Neural cell (in vitro differentiated cells): ENCODE results near the gene IL18R1.

Experiments
- EP300 ChIP-seq: fragments of 450-650 bp; conservative IDR thresholded peaks from 2 replicates; pipeline ENCODE4 v1.6.1; 2014; ENCODE audit warnings: antibody characterized with exemption, mild to moderate bottlenecking, moderate library complexity; ENCODE audit not compliant: poor library complexity, severe bottlenecking
- EZH2 ChIP-seq: fragments of 200-600, 300-800 bp; shearing (Covaris generic), sonication (generic); IDR thresholded peaks from 2 replicates; pipeline ENCODE4 v1.6.1; 2014; ENCODE audit warnings: antibody characterized with exemption, low read length, borderline replicate concordance, mild to moderate bottlenecking; ENCODE audit not compliant: insufficient read depth, poor library complexity, severe bottlenecking
- MXI1 ChIP-seq: fragments of 450-650 bp; conservative IDR thresholded peaks from 2 replicates; pipeline ENCODE4 v1.6.1; 2014; ENCODE audit warnings: antibody characterized with exemption, mild to moderate bottlenecking; ENCODE audit not compliant: poor library complexity, severe bottlenecking
- POLR2AphosphoS5 ChIP-seq: IDR thresholded peaks from 2 replicates; pipeline ENCODE4 v1.6.1; 2012
- RAD21 ChIP-seq: fragments of 450-650 bp; conservative IDR thresholded peaks from 2 replicates; pipeline ENCODE4 v1.6.1; 2014; ENCODE audit warnings: antibody characterized with exemption, mild to moderate bottlenecking, moderate library complexity
- TAF1 ChIP-seq: IDR thresholded peaks from 2 replicates; pipeline ENCODE4 v1.6.1; 2012; ENCODE audit warnings: low read depth
- TF ChIP-seq, protein P1 (sequence below): IDR thresholded peaks from 2 replicates; pipeline ENCODE4 v1.6.1; 2012; ENCODE audit warnings: borderline replicate concordance
- TF ChIP-seq, protein P2 (sequence below): fragments of 450-650 bp; IDR thresholded peaks from 2 replicates; pipeline ENCODE4 v1.5.1; 2014; ENCODE audit warnings: antibody characterized with exemption, mild to moderate bottlenecking, moderate library complexity; ENCODE audit not compliant: poor library complexity, severe bottlenecking

DNA sequence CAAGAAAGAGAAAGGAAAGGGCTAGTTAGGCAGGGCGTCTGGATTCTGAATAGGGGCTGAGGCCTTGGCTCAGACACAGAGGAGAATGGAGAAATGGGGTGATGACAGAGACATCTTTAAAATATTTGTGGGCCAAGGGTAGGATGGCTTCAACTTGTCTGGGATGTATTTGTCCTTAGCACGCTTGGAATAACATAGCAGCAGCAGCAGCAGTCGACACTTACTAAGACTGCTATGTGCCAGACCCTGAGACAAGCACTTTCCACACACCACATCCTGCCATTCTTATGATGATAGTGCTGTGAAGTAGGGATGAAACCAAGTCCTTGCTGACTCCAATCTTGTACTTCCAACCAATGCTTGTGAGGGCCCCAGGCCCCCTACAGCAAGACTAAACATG, 41.6 kb upstream of the IL18R1 start:
- TF ChIP-seq, protein P1, sequence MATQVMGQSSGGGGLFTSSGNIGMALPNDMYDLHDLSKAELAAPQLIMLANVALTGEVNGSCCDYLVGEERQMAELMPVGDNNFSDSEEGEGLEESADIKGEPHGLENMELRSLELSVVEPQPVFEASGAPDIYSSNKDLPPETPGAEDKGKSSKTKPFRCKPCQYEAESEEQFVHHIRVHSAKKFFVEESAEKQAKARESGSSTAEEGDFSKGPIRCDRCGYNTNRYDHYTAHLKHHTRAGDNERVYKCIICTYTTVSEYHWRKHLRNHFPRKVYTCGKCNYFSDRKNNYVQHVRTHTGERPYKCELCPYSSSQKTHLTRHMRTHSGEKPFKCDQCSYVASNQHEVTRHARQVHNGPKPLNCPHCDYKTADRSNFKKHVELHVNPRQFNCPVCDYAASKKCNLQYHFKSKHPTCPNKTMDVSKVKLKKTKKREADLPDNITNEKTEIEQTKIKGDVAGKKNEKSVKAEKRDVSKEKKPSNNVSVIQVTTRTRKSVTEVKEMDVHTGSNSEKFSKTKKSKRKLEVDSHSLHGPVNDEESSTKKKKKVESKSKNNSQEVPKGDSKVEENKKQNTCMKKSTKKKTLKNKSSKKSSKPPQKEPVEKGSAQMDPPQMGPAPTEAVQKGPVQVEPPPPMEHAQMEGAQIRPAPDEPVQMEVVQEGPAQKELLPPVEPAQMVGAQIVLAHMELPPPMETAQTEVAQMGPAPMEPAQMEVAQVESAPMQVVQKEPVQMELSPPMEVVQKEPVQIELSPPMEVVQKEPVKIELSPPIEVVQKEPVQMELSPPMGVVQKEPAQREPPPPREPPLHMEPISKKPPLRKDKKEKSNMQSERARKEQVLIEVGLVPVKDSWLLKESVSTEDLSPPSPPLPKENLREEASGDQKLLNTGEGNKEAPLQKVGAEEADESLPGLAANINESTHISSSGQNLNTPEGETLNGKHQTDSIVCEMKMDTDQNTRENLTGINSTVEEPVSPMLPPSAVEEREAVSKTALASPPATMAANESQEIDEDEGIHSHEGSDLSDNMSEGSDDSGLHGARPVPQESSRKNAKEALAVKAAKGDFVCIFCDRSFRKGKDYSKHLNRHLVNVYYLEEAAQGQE, result no peak
- TF ChIP-seq, protein P2, sequence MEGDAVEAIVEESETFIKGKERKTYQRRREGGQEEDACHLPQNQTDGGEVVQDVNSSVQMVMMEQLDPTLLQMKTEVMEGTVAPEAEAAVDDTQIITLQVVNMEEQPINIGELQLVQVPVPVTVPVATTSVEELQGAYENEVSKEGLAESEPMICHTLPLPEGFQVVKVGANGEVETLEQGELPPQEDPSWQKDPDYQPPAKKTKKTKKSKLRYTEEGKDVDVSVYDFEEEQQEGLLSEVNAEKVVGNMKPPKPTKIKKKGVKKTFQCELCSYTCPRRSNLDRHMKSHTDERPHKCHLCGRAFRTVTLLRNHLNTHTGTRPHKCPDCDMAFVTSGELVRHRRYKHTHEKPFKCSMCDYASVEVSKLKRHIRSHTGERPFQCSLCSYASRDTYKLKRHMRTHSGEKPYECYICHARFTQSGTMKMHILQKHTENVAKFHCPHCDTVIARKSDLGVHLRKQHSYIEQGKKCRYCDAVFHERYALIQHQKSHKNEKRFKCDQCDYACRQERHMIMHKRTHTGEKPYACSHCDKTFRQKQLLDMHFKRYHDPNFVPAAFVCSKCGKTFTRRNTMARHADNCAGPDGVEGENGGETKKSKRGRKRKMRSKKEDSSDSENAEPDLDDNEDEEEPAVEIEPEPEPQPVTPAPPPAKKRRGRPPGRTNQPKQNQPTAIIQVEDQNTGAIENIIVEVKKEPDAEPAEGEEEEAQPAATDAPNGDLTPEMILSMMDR, result no peak
- no peak for TF ChIP-seq MXI1
- no peak for TF ChIP-seq EP300
- TF ChIP-seq EZH2, result no peak
- no peak for TF ChIP-seq POLR2AphosphoS5
- TF ChIP-seq TAF1, result no peak
- no peak for TF ChIP-seq RAD21
